Breast epithelium (tissue), 3 donors: ENCODE data around the gene CDH4.
"Not testable (repeated sequence)": the region's sequence is repeated elsewhere in the genome, so short reads cannot be mapped to it uniquely, and the experiment has no call there.

Experiments
- CTCF ChIP-seq, 3 donors: fragments of 450-650 bp; IDR thresholded peaks; one replicate each; pipeline ENCODE4 v1.5.1; 2016 to 2017; ENCODE audit warnings: antibody characterized with exemption in 3 of 3, mild to moderate bottlenecking in 3 of 3, moderate library complexity in 3 of 3
- POLR2A ChIP-seq: fragments of 450-650 bp; IDR thresholded peaks from one replicate; pipeline ENCODE4 v1.6.1; 2016; ENCODE audit warnings: antibody characterized with exemption, mild to moderate bottlenecking, moderate library complexity
- POLR2AphosphoS5 ChIP-seq, 3 donors: sonication (generic); formaldehyde crosslinking; IDR thresholded peaks; one replicate each; pipeline ENCODE4 v1.6.1; 2017; ENCODE audit warnings: antibody characterized with exemption in 3 of 3

DNA sequence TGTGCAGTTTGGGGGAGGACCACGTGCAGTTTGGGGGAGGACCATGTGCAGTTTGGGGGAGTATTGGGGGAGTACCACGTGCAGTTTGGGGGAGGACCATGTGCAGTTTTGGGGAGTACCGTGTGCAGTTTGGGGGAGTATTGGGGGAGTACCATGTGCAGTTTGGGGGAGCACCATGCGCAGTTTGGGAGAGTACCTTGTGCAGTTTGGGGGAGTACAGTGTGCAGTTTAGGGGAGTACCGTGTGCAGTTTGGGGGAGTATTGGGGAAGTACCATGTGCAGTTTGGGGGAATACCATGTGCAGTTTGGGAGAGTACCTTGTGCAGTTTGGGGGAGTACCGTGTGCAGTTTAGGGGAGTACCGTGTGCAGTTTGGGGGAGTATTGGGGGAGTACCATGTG, 21.0 kb downstream of the CDH4 start:
- not testable (repeated sequence) for TF ChIP-seq CTCF (IDR thresholded peaks at IDR 0.05); POLR2A; POLR2AphosphoS5 (IDR thresholded peaks at IDR 0.05)
